IMR-90 (cell line): ENCODE results near the gene ATP8B2. TPM values are rescaled to one million over a fixed set of nuclear protein-coding genes. Genes with fewer than 3 reads are reported as not detected.
A peak's percentile ranks its signal among the peaks of the same experiment; 100 is the strongest.

Source experiments
- ATAC-seq: fragments of 200-7000 bp; cut with Tn5 transposase; 2 replicates; pipeline ENCODE4 v1.9.1; 2020; ENCODE audit warnings: low read depth, mild to moderate bottlenecking, moderate library complexity
- BruUV-seq: library from RNA; stranded (reverse); fragments of 400-500 nt; replicated peaks from 2 replicates; lab custom pipeline; 2021; lab: Mats Ljungman, UMichigan
- CTCF ChIA-PET: fragments of 300-600 bp; formaldehyde crosslinking; extraction: SDS; loops from one replicate; lab custom pipeline; 2021; ENCODE audit warnings: antibody characterized with exemption; lab: Yijun Ruan, JAX
- POLR2A ChIA-PET: fragments of 300-600 bp; sonication (Branson Sonifier 250); formaldehyde crosslinking; loops from one replicate; lab custom pipeline; 2022; ENCODE audit warnings: antibody characterized with exemption; ENCODE audit not compliant: unreplicated experiment; lab: Charles Lee
- DNase-seq: peaks from one replicate; pipeline ENCODE4 v3.0.0; 2013
- H2AFZ ChIP-seq: replicated peaks from 2 replicates; pipeline ENCODE3; 2013; ENCODE audit warnings: low read length, mild to moderate bottlenecking; ENCODE audit not compliant: poor library complexity
- H2AK5ac ChIP-seq: 2 replicates; pipeline ENCODE4 v1.6.1; 2013; ENCODE audit warnings: low read depth, low read length, inconsistent platforms
- H2AK9ac ChIP-seq: replicated peaks from 2 replicates; pipeline ENCODE3; 2013; ENCODE audit warnings: mild to moderate bottlenecking, low read depth, low read length, moderate library complexity; ENCODE audit not compliant: poor library complexity
- H2BK120ac ChIP-seq: 2 replicates; pipeline ENCODE4 v1.6.1; 2013; ENCODE audit warnings: low read depth, low read length, inconsistent platforms
- H2BK15ac ChIP-seq: 3 replicates; pipeline ENCODE4 v1.6.1; 2013; ENCODE audit warnings: low read depth, low read length, inconsistent platforms
- H2BK20ac ChIP-seq: 2 replicates; pipeline ENCODE4 v1.6.1; 2013; ENCODE audit warnings: low read depth, mild to moderate bottlenecking, inconsistent platforms, low read length, moderate library complexity
- H2BK5ac ChIP-seq: 2 replicates; pipeline ENCODE4 v1.6.1; 2013; ENCODE audit warnings: mild to moderate bottlenecking, low read depth, low read length, inconsistent platforms; ENCODE audit not compliant: poor library complexity, severe bottlenecking
- H3K14ac ChIP-seq: replicated peaks from 2 replicates; pipeline ENCODE4 v1.6.1; 2013; ENCODE audit warnings: low read depth, low read length, inconsistent platforms
- H3K18ac ChIP-seq: 2 replicates; pipeline ENCODE4 v1.6.1; 2013; ENCODE audit warnings: low read depth, low read length, control low read depth
- H3K23ac ChIP-seq: 2 replicates; pipeline ENCODE4 v1.6.1; 2013; ENCODE audit warnings: low read depth, low read length, inconsistent platforms
- H3K27ac ChIP-seq: 2 replicates; pipeline ENCODE4 v1.5.1; 2013; ENCODE audit warnings: mild to moderate bottlenecking, control low read depth, low read length; ENCODE audit not compliant: insufficient read depth
- H3K27me3 ChIP-seq: 2 replicates; pipeline ENCODE4 v1.6.1; 2013; ENCODE audit warnings: low read length; ENCODE audit not compliant: control insufficient read depth, insufficient read depth
- H3K36me3 ChIP-seq: 2 replicates; pipeline ENCODE4 v1.6.1; 2013; ENCODE audit warnings: low read length, mixed read lengths; ENCODE audit not compliant: control insufficient read depth, insufficient read depth
- H3K4ac ChIP-seq: 2 replicates; pipeline ENCODE4 v1.6.1; 2013; ENCODE audit warnings: low read depth, low read length, inconsistent platforms
- H3K4me1 ChIP-seq: 2 replicates; pipeline ENCODE4 v1.6.1; 2013; ENCODE audit warnings: low read length, mixed read lengths; ENCODE audit not compliant: control insufficient read depth, insufficient read depth
- H3K4me2 ChIP-seq: 2 replicates; pipeline ENCODE4 v1.6.1; 2013; ENCODE audit warnings: low read depth, mild to moderate bottlenecking, control low read depth, low read length, moderate library complexity
- H3K4me3 ChIP-seq: 2 replicates; pipeline ENCODE4 v1.5.1; 2013; ENCODE audit warnings: low read depth, mild to moderate bottlenecking, control low read depth, low read length, moderate library complexity; ENCODE audit not compliant: insufficient read depth
- H3K56ac ChIP-seq: 2 replicates; pipeline ENCODE4 v1.6.1; 2013; ENCODE audit warnings: low read length, inconsistent platforms; ENCODE audit not compliant: insufficient read depth; ENCODE audit errors: extremely low read depth
- H3K79me1 ChIP-seq, 2 experiments: 2 replicates each; pipeline ENCODE4 v1.6.1; 2013; ENCODE audit warnings: low read length in 2 of 2, inconsistent platforms in 1 of 2, low read depth in 1 of 2
- H3K9ac ChIP-seq: 2 replicates; pipeline ENCODE4 v1.6.1; 2013; ENCODE audit warnings: low read depth, low read length, control low read depth
- H3K9me1 ChIP-seq: 2 replicates; pipeline ENCODE4 v1.6.1; 2013; ENCODE audit warnings: low read length, inconsistent platforms; ENCODE audit not compliant: insufficient read depth
- H3K9me3 ChIP-seq: 2 replicates; pipeline ENCODE4 v1.6.1; 2013; ENCODE audit warnings: low read length; ENCODE audit not compliant: control insufficient read depth, insufficient read depth
- H4K20me1 ChIP-seq: 2 replicates; pipeline ENCODE4 v1.6.1; 2013; ENCODE audit warnings: low read length, inconsistent platforms; ENCODE audit not compliant: insufficient read depth
- H4K5ac ChIP-seq: 2 replicates; pipeline ENCODE4 v1.6.1; 2013; ENCODE audit warnings: mild to moderate bottlenecking, low read depth, low read length, control low read depth
- H4K8ac ChIP-seq, 2 experiments: 2 replicates each; pipeline ENCODE4 v1.6.1; 2013; ENCODE audit warnings: low read depth in 2 of 2, low read length in 2 of 2, control low read depth in 1 of 2, inconsistent platforms in 1 of 2
- H4K91ac ChIP-seq: 2 replicates; pipeline ENCODE4 v1.6.1; 2013; ENCODE audit warnings: low read depth, low read length, inconsistent platforms; ENCODE audit not compliant: insufficient read depth
- CEBPB ChIP-seq: IDR thresholded peaks from 2 replicates; pipeline ENCODE4 v1.6.1; 2012; ENCODE audit warnings: low read depth, low read length, improper control_type of control experiment
- CHD1 ChIP-seq: IDR thresholded peaks from 2 replicates; pipeline ENCODE4 v1.6.1; 2012; ENCODE audit warnings: low read depth, low read length, improper control_type of control experiment
- ELK1 ChIP-seq: fragments of 150-350 bp; IDR thresholded peaks from 2 replicates; pipeline ENCODE4 v1.6.1; 2016; ENCODE audit warnings: low read depth, mild to moderate bottlenecking, low read length, moderate library complexity, borderline replicate concordance
- FOS ChIP-seq: fragments of 150-350 bp; IDR thresholded peaks from 2 replicates; pipeline ENCODE4 v1.6.1; 2016; ENCODE audit warnings: low read depth, low read length
- MAFK ChIP-seq: IDR thresholded peaks from 2 replicates; pipeline ENCODE4 v1.6.1; 2012; ENCODE audit warnings: low read depth, low read length, improper control_type of control experiment
- MAZ ChIP-seq: IDR thresholded peaks from 2 replicates; pipeline ENCODE4 v1.6.1; 2012; ENCODE audit warnings: low read depth, mild to moderate bottlenecking, low read length, improper control_type of control experiment, moderate library complexity, borderline replicate concordance
- MXI1 ChIP-seq: IDR thresholded peaks from 2 replicates; pipeline ENCODE4 v1.6.1; 2012; ENCODE audit warnings: low read depth, mild to moderate bottlenecking, low read length, moderate library complexity, borderline replicate concordance
- NFE2L2 ChIP-seq: fragments of 150-350 bp; IDR thresholded peaks from 2 replicates; pipeline ENCODE4 v1.6.1; 2016; ENCODE audit warnings: low read depth, mild to moderate bottlenecking, low read length
- RAD21 ChIP-seq: IDR thresholded peaks from 2 replicates; pipeline ENCODE4 v1.6.1; 2012; ENCODE audit warnings: low read length, improper control_type of control experiment
- RCOR1 ChIP-seq: IDR thresholded peaks from 2 replicates; pipeline ENCODE4 v1.6.1; 2012; ENCODE audit warnings: mild to moderate bottlenecking, low read length, improper control_type of control experiment; ENCODE audit not compliant: insufficient replicate concordance
- RFX5 ChIP-seq: IDR thresholded peaks from 2 replicates; pipeline ENCODE4 v1.8.0; 2012; ENCODE audit warnings: low read depth, mild to moderate bottlenecking, low read length, moderate library complexity
- SMC3 ChIP-seq: fragments of 150-350 bp; IDR thresholded peaks from 2 replicates; pipeline ENCODE4 v1.6.1; 2016; ENCODE audit warnings: low read depth, mild to moderate bottlenecking, antibody characterized with exemption, low read length, moderate library complexity
- WGBS, 2 experiments: methylation state at CpG; one replicate each; pipeline versions ENCODE4 v1.1.5 to v1.1.7; 2013; ENCODE audit warnings: missing lambda C conversion rate in 2 of 2; ENCODE audit not compliant: insufficient read length in 1 of 2; ENCODE audit errors: extremely low coverage in 2 of 2; 5-methylcytosine and 5-hydroxymethylcytosine counted together
- dilution Hi-C: fragments of 300-500 bp; cut with HindIII; formaldehyde crosslinking; loops from one replicate; pipeline ENCODE4 v1.14.3; 2018; ENCODE audit warnings: low sequenced_read_pairs; ENCODE audit not compliant: unreplicated experiment
- in situ Hi-C: fragments of 300-500 bp; cut with MboI; formaldehyde crosslinking; loops from 3 replicates; pipeline ENCODE4 v1.14.3; 2019; ENCODE audit warnings: low sequenced_read_pairs, inconsistent platforms, mixed read lengths
- intact Hi-C: fragments of 100-400 bp; cut with micrococcal nuclease; formaldehyde crosslinking; loops from 2 replicates; pipeline ENCODE4 v1.10.0; 2022
- polyA plus RNA-seq, 3 experiments: library from polyadenylated mRNA; depleted of rRNA; stranded (reverse); fragments of >200 nt; gene quantifications; 2 replicates each; pipeline ENCODE4 v1.2.3, GENCODE V29; 2012; ENCODE audit warnings: low replicate concordance in 1 of 3
- total RNA-seq: library from RNA; depleted of rRNA; stranded (reverse); fragments of >200 nt; gene quantifications from 2 replicates; pipeline ENCODE4 v1.2.3, GENCODE V29; 2012
- TF ChIP-seq, protein P1 (sequence below): conservative IDR thresholded peaks from 2 replicates; pipeline ENCODE4 v1.5.1; 2012; ENCODE audit warnings: mild to moderate bottlenecking, low read depth, low read length, improper control_type of control experiment

Gene ATP8B2
- total and polyA plus RNA-seq, 2 of the 4 experiments (the other 2 are of a cell fraction): 79.4 to 91.0 TPM

GRCh38 chr1:154335025-154335714, 9.8 kb downstream of the ATP8B2 start:
- H3K36me3 ChIP-seq: peaks cover 63% of the 10 kb centered on the region
- POLR2A ChIA-PET: interaction anchor here (1.0 kb wide), 1 partner anchor 9 kb away, joined by 7 read pairs; no protein-coding TSS in a partner anchor
- intact Hi-C loops: loop anchor here (1.0 kb wide), 2 partner anchors 9 to 63 kb away; partner anchors contain the start of gene HAX1
- TF ChIP-seq MXI1 (0 out of 2 replicates have a peak, but pooled peaks have one; percentile 16), FOS (no peak), SMC3 (peak; percentile 82), RAD21 (peak; percentile 76), ELK1 (no peak), CEBPB (no peak), MAFK (no peak), RCOR1 (no peak), RFX5 (no peak), MAZ (no peak; the same call in 1 of the 2 replicates), CHD1 (no peak), NFE2L2 (no peak)
- TF ChIP-seq, protein P1, sequence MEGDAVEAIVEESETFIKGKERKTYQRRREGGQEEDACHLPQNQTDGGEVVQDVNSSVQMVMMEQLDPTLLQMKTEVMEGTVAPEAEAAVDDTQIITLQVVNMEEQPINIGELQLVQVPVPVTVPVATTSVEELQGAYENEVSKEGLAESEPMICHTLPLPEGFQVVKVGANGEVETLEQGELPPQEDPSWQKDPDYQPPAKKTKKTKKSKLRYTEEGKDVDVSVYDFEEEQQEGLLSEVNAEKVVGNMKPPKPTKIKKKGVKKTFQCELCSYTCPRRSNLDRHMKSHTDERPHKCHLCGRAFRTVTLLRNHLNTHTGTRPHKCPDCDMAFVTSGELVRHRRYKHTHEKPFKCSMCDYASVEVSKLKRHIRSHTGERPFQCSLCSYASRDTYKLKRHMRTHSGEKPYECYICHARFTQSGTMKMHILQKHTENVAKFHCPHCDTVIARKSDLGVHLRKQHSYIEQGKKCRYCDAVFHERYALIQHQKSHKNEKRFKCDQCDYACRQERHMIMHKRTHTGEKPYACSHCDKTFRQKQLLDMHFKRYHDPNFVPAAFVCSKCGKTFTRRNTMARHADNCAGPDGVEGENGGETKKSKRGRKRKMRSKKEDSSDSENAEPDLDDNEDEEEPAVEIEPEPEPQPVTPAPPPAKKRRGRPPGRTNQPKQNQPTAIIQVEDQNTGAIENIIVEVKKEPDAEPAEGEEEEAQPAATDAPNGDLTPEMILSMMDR: peak; percentile 86

More at GRCh38 chr1:154335025-154335714, 9.8 kb downstream of the ATP8B2 start:
- in situ Hi-C loops: loop anchor here (5.0 kb wide), 1 partner anchor 63 kb away; the partner anchor contains the start of gene HAX1
- peak overlapping the region; percentile 18; the same call in 1 of the 3 replicates for H2BK15ac ChIP-seq
- no peaks in the 10 kb centered on the region for H3K9me3 ChIP-seq
- H3K23ac ChIP-seq: no peak overlapping the region
- peak overlapping the region; percentile 47; the same call in 1 of the 2 replicates for H3K56ac ChIP-seq
- no peak overlapping the region for H3K4me3 ChIP-seq
- H3K4me2 ChIP-seq: no peak overlapping the region
- peaks cover 6% of the 10 kb centered on the region; the same call in 1 of the 2 replicates for H3K9me1 ChIP-seq
- dilution Hi-C loops: no loop called here
- peak overlapping the region; percentile 8; the same call in 1 of the 2 replicates for H3K9ac ChIP-seq
- peaks cover 15 to 44% of the 10 kb centered on the region in 2 experiments for H3K79me1 ChIP-seq
- peak overlapping the region; percentile 70 for H3K4ac ChIP-seq
- CTCF ChIA-PET: interaction anchor here (0.6 to 2.0 kb wide), 19 partner anchors 9 to 136 kb away, joined by 3 to 23 read pairs (median 4); partner anchors contain the start of gene ATP8B2
- no peak overlapping the region for H2AFZ ChIP-seq
- peak overlapping the region; percentile 54 for H2BK5ac ChIP-seq
- H3K4me1 ChIP-seq: peaks cover 10% of the 10 kb centered on the region
- peak overlapping the region; percentile 86 for H3K27ac ChIP-seq
- peak overlapping the region in 1 of 2 experiments; percentile 20; a peak in 1 of 4 replicates for H4K8ac ChIP-seq
- peaks cover 22% of the 10 kb centered on the region; the same call in 1 of the 2 replicates for H4K20me1 ChIP-seq
- DNase-seq (peak; percentile 82), ATAC-seq (peak; percentile 83)
- H3K14ac ChIP-seq: no peak overlapping the region
- 0 out of 2 replicates have a peak overlapping the region, but pooled peaks have one; percentile 6 for H2AK5ac ChIP-seq
- peak overlapping the region; percentile 45; the same call in 1 of the 2 replicates for H4K5ac ChIP-seq
- peak overlapping the region; percentile 19 for H2AK9ac ChIP-seq
- H3K27me3 ChIP-seq: no peaks in the 10 kb centered on the region
- WGBS, 2 experiments: 100% methylated on average over 1 of the region's 11 CpGs; no CpG with 5 or more reads in 1 of the 2 experiments
- H2BK120ac ChIP-seq: peak overlapping the region; percentile 62; the same call in 1 of the 2 replicates
- 0 out of 2 replicates have a peak overlapping the region, but pooled peaks have one; percentile 13 for H2BK20ac ChIP-seq
- H3K18ac ChIP-seq: peak overlapping the region; percentile 8; the same call in 1 of the 2 replicates
- H4K91ac ChIP-seq: peak overlapping the region; percentile 2; the same call in 1 of the 2 replicates
- BruUV-seq: no TSS peak
